GM18951 (cell line): ENCODE data around the gene DUSP9.
"Not testable (repeated sequence)": the region's sequence is repeated elsewhere in the genome, so short reads cannot be mapped to it uniquely, and the experiment has no call there.

Experiments
- POLR2A ChIP-seq: IDR thresholded peaks from 4 replicates; pipeline ENCODE4 v1.6.1; 2011; ENCODE audit warnings: mild to moderate bottlenecking; ENCODE audit not compliant: insufficient read length, insufficient read depth; ENCODE audit errors: extremely low read depth
- in situ Hi-C: fragments of 300-500 bp; cut with MboI; formaldehyde crosslinking; loops from one replicate; pipeline ENCODE4 v1.12.0; 2022; ENCODE audit warnings: low sequenced_read_pairs, mixed read lengths, inconsistent platforms; ENCODE audit not compliant: unreplicated experiment

DUSP9 gene

GRCh38 chrX:153671589-153672530 is 24.9 kb downstream of the DUSP9 start:
- in situ Hi-C loops: no loop called here

GRCh38 chrX:153672531-153673427 is 25.8 kb downstream of the DUSP9 start:
- no peak for TF ChIP-seq POLR2A
- in situ Hi-C loops: no loop called here

More at GRCh38 chrX:153671589-153672530, 24.9 kb downstream of the DUSP9 start:
- TF ChIP-seq POLR2A: no peak

GRCh38 chrX:153673428-153674218 is 26.6 kb downstream of the DUSP9 start, which contains the start of gene PNCK:
PNCK (minus strand) TSS chrX:153673813; CDS start chrX:153673076, 737 bp downstream.
- in situ Hi-C loops: no loop called here
- TF ChIP-seq POLR2A: no peak

DNA sequence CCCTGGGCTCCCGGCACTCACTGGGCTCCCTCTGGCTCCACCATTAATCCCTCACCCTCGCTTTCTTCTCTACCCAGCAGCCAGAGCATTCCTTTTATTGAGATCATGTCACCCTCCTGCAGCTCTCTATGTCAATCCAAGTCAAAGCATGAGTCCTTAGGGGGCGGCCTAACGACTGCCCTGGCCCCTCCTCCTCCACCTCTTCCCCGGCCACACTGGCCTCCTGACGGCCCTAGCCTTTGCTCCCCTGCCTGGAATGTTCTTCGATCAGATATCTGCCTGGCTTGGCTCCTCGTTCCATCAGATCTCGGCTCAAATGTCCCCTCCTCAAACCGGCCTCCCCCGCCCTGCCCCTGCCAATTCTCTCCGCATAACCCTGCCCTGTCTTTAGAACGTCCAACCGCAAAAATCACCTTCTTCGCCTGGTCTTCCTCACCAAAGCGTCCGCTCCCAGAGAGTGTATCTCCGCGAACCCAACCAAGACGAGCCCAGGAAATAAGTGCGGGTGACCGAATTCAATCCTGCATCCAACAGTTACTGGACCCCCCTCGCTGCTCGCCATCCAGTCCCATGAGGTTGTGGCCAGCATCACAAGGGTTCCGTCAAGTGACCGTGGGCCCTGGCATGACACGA is 27.3 kb downstream of the DUSP9 start:
- no peak for TF ChIP-seq POLR2A
- in situ Hi-C loops: no loop called here

- TF ChIP-seq POLR2A: no peak
- in situ Hi-C loops: no loop called here
These were observed 34.2 kb downstream of the DUSP9 start for GRCh38 chrX:153681175-153681574.

GRCh38 chrX:153683486-153683885 is 36.5 kb downstream of the DUSP9 start:
- in situ Hi-C loops: not testable (repeated sequence)

DNA sequence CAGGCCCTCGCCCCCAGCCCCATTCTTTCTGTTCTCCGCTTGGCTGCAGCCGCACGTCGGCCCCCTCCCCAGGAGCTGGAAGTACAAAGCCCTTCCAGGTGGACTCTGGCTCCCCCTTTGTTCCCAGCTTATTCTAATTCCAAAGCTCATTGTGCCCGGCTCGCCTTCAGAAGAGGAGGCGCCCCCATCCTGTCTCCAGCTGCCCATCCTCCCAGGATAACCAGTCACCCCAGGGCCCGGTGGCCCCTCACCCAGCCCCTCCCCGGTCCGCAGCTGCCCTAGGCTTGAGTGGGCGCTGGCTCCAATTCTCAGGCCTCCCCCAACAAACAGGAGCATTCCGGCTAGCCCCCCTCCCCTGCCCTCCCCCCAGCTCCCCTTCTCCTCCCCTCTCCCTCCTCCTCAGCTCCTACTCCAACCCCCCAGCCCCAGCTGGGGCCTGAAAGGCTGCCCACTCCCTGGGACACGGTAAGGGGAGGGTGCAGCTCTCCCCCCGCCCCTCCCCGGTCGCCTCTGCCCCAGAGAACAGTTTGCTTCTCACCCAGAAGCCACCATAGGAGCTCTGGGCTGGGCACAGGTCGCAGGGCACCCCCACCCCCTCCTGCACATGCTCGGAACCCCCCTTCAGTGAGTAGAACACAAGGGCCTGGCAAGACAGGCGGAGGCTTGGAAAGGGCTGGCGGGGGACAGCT is 37.6 kb downstream of the DUSP9 start:
- in situ Hi-C loops: no loop called here
- TF ChIP-seq POLR2A: no peak

- in situ Hi-C loops: no loop called here
- TF ChIP-seq POLR2A: no peak
These were observed 38.1 kb downstream of the DUSP9 start for GRCh38 chrX:153685156-153685536.

DNA sequence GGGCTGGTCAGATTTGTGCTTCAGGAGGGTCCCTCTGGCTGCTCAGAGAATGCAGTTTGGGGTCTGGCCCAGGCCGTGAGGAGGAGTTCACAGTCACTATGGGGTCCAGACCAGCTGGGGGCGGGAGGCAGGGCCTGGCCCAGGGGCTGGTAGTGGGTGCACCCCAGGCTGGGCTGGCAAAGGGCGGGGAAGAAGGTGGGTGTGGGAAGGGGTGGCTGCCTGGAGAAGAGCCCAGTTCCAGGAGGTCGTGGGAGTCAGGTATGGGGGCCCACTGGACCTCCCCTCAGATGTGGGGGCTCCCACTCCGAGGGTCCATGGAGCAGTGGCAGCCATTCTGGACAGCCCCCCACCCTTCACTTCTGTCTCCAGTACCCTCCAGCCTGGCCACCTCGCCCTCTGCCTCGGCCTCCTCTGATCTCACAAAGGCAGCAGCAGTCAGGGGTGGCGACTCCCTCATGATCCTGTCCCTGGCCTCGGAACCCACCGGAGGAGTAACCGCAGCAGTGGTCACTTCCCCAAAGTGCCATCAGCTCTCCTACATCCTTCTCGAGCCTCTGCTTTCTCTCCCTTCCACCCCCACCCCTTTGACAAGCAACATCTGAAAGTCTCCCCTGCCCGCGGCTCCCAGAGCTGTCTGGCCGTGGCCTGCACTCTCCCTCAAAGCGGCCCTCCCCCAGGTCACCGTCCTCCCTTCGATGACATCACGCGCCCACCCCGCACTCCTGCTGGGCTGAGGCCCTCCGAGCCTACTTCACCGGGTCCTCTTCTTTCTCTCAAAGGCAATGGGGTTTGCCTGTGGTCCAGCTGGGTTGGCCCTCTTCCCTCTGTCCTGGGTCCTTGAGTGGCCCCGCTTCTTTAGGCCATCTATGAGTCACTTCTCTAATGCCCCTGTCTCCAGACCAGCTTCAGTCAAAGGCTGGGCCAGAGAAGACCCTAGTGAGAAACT is 39.0 kb downstream of the DUSP9 start:
- TF ChIP-seq POLR2A: no peak
- in situ Hi-C loops: no loop called here

DNA sequence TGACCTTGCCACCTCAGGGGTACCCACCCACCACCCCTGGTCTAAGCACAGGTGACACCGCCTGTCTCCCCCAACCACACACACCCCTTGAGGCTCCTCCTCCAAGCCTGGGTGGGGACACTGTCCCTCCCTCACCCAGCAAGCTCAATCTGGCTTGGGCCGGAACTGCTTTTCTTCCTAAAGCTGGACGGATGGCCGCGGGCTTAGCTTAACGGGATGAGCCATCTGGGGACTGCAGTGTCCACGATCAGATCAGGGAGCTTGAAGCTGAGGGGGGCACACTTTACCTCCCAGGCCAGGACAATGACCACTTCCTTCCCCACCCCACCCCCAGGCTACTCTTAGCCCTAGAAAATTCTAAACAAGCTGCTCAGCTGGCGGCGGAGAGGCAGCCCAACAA is 39.7 kb downstream of the DUSP9 start:
- in situ Hi-C loops: no loop called here
- no peak for TF ChIP-seq POLR2A
